Sigmoid colon (tissue), 4 donors: Measurements from ENCODE around the gene PRKN.

Experiments
- EP300 ChIP-seq, 4 donors: sonication (generic); formaldehyde crosslinking; IDR thresholded peaks; one replicate each; pipeline ENCODE4 v1.6.1; 2017; ENCODE audit warnings: antibody characterized with exemption in 4 of 4
- POLR2A ChIP-seq, 2 donors: fragments of 450-650 bp; IDR thresholded peaks; one replicate each; pipeline ENCODE4 v1.6.1; 2016; ENCODE audit warnings: antibody characterized with exemption in 2 of 2, mild to moderate bottlenecking in 2 of 2, moderate library complexity in 2 of 2
- TF ChIP-seq, protein P1 (sequence below), 4 experiments: fragments of 450-650 bp in 3 of 4; fragments of 200-600 bp in 1 of 4; IDR thresholded peaks; one replicate each; pipeline ENCODE4 v1.5.1; 2016 to 2019; ENCODE audit warnings: antibody characterized with exemption in 4 of 4, mild to moderate bottlenecking in 3 of 4, moderate library complexity in 2 of 4

DNA sequence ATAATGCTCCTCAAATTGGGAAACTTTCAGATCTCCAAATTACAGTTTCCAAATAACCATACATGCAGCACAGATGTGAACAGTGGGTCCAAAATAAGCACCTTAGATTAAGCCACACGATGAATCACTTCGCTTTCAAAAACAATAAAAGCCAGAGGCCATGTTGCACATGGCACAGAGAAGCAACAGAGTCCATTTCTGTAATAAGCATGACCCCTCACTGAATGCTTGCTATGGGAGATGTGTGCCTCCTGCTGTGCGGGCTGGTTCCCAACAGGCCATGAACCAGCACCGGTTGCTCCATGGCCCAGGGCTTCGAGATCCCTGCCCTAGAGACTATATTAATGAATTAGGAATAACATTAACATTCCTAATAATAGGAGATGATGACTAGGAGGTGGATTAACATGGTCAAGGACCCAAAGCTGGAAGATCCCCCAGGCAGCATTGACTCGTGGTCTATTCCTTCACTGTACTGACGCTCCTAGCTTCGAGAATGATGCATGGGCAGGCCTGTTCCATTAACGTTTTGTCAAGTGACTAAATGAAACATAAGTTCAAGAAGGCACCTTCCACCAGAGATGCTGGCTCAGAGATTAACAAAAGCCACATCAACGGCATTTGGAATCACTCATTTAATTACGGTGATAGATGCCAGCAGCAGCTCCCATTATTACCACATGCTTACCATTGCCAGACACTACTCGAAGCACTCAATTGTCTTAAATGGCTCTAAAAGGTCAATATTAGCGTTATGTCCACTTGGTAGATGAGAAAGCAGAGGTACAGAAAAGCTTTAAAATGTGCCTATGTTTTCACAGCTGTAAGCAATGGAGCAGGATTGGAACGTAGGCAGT lies 983.1 kb downstream of the PRKN start:
- TF ChIP-seq, protein P1, sequence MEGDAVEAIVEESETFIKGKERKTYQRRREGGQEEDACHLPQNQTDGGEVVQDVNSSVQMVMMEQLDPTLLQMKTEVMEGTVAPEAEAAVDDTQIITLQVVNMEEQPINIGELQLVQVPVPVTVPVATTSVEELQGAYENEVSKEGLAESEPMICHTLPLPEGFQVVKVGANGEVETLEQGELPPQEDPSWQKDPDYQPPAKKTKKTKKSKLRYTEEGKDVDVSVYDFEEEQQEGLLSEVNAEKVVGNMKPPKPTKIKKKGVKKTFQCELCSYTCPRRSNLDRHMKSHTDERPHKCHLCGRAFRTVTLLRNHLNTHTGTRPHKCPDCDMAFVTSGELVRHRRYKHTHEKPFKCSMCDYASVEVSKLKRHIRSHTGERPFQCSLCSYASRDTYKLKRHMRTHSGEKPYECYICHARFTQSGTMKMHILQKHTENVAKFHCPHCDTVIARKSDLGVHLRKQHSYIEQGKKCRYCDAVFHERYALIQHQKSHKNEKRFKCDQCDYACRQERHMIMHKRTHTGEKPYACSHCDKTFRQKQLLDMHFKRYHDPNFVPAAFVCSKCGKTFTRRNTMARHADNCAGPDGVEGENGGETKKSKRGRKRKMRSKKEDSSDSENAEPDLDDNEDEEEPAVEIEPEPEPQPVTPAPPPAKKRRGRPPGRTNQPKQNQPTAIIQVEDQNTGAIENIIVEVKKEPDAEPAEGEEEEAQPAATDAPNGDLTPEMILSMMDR (IDR thresholded peaks at IDR 0.05): no peak
- TF ChIP-seq POLR2A (IDR thresholded peaks at IDR 0.05) (no peak), EP300 (IDR thresholded peaks at IDR 0.05) (no peak)
